ENCODE results near the gene CPA5.

DNA sequence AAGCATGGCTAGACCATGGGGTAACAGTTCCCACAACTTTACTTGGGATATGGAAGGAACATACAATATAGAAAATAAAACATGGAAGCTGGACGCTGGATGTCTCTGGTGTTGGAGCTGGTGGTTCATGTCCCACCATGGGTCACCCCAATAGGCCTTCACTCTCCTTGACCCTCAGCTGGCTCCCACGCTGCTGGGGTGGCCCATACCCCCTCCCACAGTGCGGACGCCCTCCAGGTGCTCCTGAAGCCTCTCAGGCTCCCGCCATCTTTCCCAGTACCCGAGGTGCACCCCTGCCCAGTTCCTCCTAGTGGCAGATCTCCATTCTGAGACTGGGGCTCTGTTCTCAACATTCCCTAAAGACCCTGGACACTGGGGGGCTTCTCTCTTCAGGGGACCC lies 29.9 kb downstream of the CPA5 start:
- TF ChIP-seq, protein P1, sequence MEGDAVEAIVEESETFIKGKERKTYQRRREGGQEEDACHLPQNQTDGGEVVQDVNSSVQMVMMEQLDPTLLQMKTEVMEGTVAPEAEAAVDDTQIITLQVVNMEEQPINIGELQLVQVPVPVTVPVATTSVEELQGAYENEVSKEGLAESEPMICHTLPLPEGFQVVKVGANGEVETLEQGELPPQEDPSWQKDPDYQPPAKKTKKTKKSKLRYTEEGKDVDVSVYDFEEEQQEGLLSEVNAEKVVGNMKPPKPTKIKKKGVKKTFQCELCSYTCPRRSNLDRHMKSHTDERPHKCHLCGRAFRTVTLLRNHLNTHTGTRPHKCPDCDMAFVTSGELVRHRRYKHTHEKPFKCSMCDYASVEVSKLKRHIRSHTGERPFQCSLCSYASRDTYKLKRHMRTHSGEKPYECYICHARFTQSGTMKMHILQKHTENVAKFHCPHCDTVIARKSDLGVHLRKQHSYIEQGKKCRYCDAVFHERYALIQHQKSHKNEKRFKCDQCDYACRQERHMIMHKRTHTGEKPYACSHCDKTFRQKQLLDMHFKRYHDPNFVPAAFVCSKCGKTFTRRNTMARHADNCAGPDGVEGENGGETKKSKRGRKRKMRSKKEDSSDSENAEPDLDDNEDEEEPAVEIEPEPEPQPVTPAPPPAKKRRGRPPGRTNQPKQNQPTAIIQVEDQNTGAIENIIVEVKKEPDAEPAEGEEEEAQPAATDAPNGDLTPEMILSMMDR (IDR thresholded peaks at IDR 0.05): no peak
- TF ChIP-seq EZH2 (IDR thresholded peaks at IDR 0.05): no peak
